SK-N-MC (cell line): ENCODE data around the gene INO80E.
"Not testable (repeated sequence)": the region's sequence is repeated elsewhere in the genome, so short reads cannot be mapped to it uniquely, and the experiment has no call there.

Experiments
- DNase-seq: peaks from one replicate; pipeline ENCODE4 v3.0.0-alpha.2; 2011; ENCODE audit warnings: low read depth, low spot score
- H3K27ac ChIP-seq: fragments of 200-600 bp; sonication (generic); 2 replicates; pipeline ENCODE4 v1.5.1; 2016; ENCODE audit warnings: mixed run types
- H3K36me3 ChIP-seq: fragments of 200-600 bp; sonication (generic); 2 replicates; pipeline ENCODE4 v1.6.1; 2017; ENCODE audit warnings: antibody characterized with exemption, low read length, mixed read lengths; ENCODE audit not compliant: insufficient read depth
- H3K4me3 ChIP-seq: fragments of 200-600 bp; sonication (generic); 2 replicates; pipeline ENCODE4 v1.5.1; 2016
- H3K9ac ChIP-seq: fragments of 200-600 bp; sonication (generic); 2 replicates; pipeline ENCODE4 v1.8.0; 2017; ENCODE audit warnings: mixed run types, mixed read lengths; ENCODE audit not compliant: insufficient read length
- H3K9me3 ChIP-seq: fragments of 200-600 bp; sonication (generic); 2 replicates; pipeline ENCODE4 v1.6.1; 2017; ENCODE audit warnings: low read depth, mild to moderate bottlenecking, antibody characterized with exemption, low read length, moderate library complexity, mixed read lengths
- EZH2 ChIP-seq: fragments of 200-600 bp; sonication (generic); IDR thresholded peaks from one replicate; pipeline ENCODE4 v1.6.1; 2017; ENCODE audit warnings: antibody characterized with exemption
- FOXP2 ChIP-seq: optimal IDR thresholded peaks from 2 replicates; pipeline ENCODE3; 2011; ENCODE audit warnings: mild to moderate bottlenecking, moderate library complexity; ENCODE audit not compliant: insufficient read depth; ENCODE audit errors: extremely low read length, control extremely low read depth
- POLR2AphosphoS5 ChIP-seq: IDR thresholded peaks from 2 replicates; pipeline ENCODE4 v1.6.1; 2012; ENCODE audit warnings: mild to moderate bottlenecking, low read depth, low read length, borderline replicate concordance

Gene INO80E

DNA sequence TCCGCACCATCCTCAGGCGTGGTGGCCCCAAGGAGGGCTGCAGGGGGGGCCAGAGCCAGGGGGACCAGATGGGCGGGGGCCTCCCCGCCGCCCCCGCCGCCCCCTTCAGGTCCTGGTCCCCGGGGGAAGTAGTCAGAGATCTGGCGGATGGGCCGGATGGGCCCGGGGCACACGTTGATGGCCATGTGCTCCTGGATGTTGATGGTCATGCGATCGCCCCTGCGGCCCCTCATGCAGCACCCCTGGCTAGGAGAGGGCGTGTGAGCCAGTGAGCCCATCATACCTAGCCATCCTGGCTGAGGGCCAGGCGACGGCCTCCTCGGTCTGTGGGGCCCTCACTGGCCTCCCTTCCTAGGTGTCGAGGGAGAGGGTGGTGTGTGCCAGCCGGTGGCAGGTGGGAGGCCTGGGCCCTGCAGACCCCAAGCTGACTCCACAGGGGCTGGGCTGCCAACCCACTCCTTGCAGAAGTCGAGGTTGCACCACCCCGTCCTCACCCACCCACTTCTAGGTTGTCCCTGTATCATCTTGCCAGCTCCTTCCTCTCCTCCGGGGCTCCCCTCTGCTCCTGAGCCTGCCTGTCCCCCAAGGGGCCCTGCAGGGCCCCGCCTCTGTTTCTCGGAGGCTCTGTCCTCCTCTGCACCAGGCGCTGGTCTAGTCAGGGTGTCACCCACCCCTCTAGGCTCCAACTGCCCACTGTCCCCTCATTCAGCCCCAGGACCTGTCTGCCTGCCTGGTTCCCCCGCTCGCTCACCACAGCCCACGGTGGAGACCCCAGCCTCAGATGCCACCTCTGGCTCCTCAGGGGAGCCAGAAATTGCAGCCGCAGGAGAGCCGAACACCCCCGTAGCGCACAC, 14.2 kb downstream of the INO80E start:
- peak overlapping the region; percentile 65 for H3K9ac ChIP-seq
- H3K4me3 ChIP-seq, result peak overlapping the region; percentile 84
- no peak for DNase-seq
- H3K36me3 ChIP-seq, result peaks cover 3% of the 10 kb centered on the region; the same call in 1 of the 2 replicates
- no peak overlapping the region for H3K27ac ChIP-seq
- no peak for TF ChIP-seq FOXP2
- H3K9me3 ChIP-seq, result no peaks in the 10 kb centered on the region

DNA sequence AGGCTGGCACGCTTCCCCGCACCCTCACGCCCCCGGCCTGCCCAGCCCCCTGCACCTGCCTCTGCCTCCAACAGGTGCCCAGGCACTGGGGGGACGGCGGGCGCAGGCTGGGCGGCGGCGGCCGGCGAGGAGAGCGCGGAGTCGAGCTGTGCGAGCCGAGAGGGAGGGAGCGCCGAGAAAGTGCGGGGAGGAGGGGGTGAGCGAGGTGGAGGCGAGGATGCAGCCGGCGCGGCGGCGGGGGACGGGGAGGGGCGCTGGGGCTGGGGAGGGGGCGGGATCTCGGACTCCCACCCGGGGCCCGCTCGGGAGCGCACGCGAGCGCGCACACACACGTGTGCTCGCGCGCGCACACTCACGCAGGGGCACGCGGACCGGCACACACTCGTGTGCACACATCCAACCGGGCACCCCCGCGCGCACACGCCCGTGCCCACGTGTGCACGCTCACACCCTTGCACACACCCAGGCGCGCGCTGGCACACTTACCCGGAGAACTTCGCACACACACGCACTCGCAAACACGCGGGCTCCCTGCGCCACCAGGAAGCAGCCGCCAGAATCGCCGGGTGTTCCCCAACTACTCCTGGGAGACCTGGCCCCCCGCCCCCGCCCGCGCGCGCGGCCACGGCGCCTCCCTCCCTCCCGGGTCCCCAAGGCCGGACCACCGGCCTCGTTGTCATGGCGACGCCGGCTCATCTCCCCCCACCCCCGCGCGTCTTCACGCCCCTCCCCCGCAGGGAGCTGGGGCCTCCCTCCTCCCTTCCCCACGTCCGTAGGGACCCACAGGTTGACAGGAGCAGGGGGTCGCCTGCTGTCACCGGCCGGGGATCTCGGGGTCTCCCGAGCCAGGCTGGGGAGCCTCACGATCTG, 15.0 kb downstream of the INO80E start, which contains the start of gene DOC2A:
Gene DOC2A, minus strand, starts transcription at position 184 of the 870 bp plus-strand sequence. CDS start 805 bp downstream, outside the sequence.
- DNase-seq, result no peak
- TF ChIP-seq POLR2AphosphoS5, result peak; percentile 58; the same call in 1 of the 2 replicates
- TF ChIP-seq EZH2, result no peak
- TF ChIP-seq FOXP2, result no peak

DNA sequence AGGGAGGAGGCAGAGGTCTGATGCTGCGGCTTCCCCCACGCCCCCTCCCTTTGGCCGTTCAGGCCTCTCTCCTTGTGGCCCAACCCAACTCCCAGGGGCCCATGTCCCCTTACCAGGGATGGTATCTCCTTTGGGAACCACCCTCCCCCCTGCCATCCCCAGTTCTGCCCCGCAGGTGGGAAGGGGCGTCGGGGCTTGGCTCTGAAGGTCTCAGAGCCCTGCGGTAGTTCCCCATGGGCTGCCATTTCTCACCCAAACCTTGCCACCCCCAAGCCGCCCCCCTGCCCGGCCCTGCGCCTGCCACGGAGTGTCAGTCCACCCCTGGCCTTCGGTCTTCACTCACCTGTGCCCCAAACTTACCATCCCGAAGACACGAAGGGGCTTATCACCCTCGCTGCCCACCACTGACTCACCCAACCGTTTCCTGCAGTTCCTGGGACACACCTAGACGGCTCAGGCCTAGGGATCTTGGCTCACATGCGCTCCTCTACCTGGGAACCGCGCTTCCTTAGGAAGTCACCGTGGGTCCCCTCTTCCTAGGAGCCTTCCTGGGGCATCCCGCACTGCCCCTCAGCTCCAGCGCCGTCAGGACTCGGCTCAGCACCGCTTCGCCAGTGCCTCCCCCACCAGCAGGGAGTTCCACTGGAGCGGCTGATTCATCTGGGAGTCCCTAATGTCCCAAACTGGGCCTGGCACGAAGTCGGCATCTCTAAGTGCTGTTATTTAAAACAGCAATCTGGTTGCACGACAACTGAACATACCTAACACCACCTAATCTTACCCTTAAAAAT, 15.9 kb downstream of the INO80E start:
- DNase-seq, result no peak
- Histone ChIP-seq H3K4me3 (peak overlapping the region; percentile 84), H3K36me3 (no peaks in the 10 kb centered on the region), H3K27ac (no peak overlapping the region), H3K9ac (no peak overlapping the region), H3K9me3 (no peaks in the 10 kb centered on the region)
- no peak for TF ChIP-seq EZH2
- TF ChIP-seq FOXP2, result no peak
- no peak for TF ChIP-seq POLR2AphosphoS5

More for the DNA sequence above, 15.0 kb downstream of the INO80E start, which contains the start of gene DOC2A:
- Histone ChIP-seq H3K36me3 (no peaks in the 10 kb centered on the region; the same call in 1 of the 2 replicates), H3K9ac (peak within 1 kb of the TSS; percentile 65), H3K27ac (no peak within 1 kb of the TSS), H3K4me3 (peak within 1 kb of the TSS; percentile 84), H3K9me3 (no peaks in the 10 kb centered on the region)

DNA sequence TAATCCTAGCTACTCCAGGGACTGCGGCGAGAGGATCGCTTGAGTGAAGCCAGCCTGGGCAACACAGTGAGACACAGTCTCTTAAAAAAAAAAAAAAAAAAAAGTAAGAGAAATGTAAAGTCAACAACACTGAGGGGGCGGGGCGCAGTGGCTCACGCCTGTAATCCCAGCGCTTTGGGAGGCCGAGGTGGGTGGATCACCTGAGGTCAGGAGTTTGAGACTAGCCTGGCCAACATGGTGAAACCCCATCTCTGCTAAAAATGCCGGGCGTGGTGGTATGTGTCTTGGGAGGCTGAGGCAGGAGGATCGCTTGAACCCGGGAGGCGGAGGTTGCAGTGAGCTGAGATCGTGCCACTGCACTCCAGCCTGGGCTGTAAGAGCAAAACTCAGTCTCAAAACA, 16.6 kb downstream of the INO80E start:
- not testable (repeated sequence) for H3K27ac ChIP-seq, H3K9ac ChIP-seq, DNase-seq, H3K4me3 ChIP-seq, H3K36me3 ChIP-seq, H3K9me3 ChIP-seq

DNA sequence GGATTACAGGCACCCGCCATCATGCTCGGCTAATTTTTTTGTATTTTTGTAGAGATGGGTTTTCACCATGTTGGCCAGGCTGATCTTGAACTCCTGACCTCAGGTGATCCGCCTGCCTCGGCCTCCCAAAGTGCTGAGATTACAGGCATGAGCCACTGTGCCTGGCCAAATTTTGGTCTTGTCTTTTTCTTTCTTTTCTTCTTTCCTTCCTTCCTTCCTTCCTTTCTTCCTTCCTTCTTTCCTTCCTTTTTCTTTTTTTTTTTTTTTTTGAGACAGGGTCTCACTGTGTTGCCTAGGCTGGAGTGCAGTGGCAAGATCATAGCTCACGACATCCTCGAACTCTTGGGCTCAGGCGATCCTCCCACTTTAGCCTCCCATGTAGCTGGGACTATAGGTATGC, 19.4 kb downstream of the INO80E start:
- not testable (repeated sequence) for DNase-seq, H3K27ac ChIP-seq, H3K9me3 ChIP-seq, H3K4me3 ChIP-seq, H3K36me3 ChIP-seq, H3K9ac ChIP-seq

DNA sequence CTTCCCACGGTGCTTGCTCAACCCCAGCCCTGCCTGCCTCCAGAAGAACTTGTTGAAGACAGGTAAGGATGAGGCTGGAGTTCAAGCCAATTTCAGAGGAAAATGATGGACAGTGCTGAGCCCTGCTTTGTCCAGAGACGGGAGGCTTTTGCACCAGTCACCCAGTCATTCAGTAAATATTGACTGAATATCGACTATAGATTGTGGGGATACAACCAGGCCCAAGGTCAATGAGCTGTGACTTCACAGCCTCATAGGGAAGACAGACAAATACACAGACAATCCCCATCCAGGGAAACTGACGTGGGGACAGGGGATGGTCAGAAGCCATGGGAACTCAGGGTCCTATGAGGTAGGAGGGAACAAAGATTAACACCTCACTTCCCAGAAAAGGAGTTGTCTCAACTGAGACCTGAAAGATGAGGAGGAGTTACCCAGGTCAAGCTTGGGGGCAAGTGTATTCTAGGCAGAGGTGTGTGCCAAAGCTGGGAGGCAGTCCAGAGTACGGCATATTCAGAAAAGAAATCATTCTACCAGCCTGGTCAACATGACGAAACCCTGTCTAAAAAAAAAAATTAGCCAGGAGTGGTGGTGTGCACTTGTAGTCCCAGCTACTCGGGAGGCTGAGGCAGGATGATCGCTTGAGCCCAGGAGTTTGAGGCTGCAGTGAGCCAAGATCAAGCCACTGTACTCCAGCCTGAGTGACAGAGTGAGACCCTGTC, 20.7 kb downstream of the INO80E start:
- no peak for TF ChIP-seq EZH2
- no peak for TF ChIP-seq POLR2AphosphoS5
- Histone ChIP-seq H3K4me3 (no peak overlapping the region), H3K27ac (no peak overlapping the region), H3K9ac (no peak overlapping the region), H3K36me3 (no peaks in the 10 kb centered on the region), H3K9me3 (no peaks in the 10 kb centered on the region)
- DNase-seq, result no peak

DNA sequence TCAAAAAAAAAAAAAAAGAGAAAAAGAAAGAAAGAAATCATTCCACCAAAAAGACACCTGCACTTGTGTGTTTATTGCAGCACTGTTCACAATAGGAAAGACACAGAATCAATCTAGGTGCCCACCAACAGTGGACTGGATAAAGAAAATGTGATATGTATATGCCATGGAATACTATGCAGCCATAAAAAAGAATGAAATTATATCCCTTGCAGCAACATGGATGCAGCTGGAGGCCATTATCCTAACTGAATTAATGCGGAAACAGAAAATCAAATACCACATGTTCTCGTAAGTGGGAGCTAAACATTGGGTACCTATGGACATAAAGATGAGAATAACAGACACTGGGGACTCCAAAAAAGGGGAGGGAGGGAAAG, 21.2 kb downstream of the INO80E start:
- no peak overlapping the region for H3K9ac ChIP-seq
- no peaks in the 10 kb centered on the region for H3K36me3 ChIP-seq
- no peak overlapping the region for H3K4me3 ChIP-seq
- no peak for DNase-seq
- TF ChIP-seq EZH2, result no peak
- no peak for TF ChIP-seq FOXP2
- no peak for TF ChIP-seq POLR2AphosphoS5
- H3K27ac ChIP-seq, result no peak overlapping the region
- no peaks in the 10 kb centered on the region for H3K9me3 ChIP-seq

DNA sequence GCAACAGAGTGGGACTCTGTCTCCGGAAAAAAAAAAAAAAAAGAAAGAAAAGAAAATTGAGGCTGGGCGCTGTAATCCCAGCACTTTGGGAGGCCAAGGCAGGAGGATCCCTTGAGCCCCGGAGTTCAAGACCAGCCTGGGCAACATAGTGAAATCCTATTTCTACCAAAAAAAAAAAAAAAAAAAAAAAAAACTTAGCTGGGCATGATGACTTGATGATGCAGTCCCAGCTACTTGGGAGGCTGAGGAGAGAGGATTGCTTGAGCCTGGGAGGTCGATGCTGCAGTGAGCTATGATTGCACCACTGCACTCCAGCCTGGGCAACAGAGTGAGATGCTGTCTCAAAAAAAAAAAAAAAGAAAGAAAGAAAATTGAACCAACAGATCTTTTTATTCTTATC, 21.9 kb downstream of the INO80E start:
- H3K27ac ChIP-seq, H3K4me3 ChIP-seq, H3K36me3 ChIP-seq, DNase-seq, H3K9me3 ChIP-seq, H3K9ac ChIP-seq: not testable (repeated sequence)
